Neural progenitor cell (in vitro differentiated cells): ENCODE measurements around the gene ZNF813. TPM values are rescaled to one million over a fixed set of nuclear protein-coding genes. Genes with fewer than 3 reads are reported as not detected.

Experiments used
- DNase-seq: peaks from one replicate; pipeline ENCODE4 v3.0.0-alpha.2; 2016; ENCODE audit warnings: low spot score
- H2AFZ ChIP-seq: fragments of 200-600 bp; sonication (generic); replicated peaks from 2 replicates; pipeline ENCODE4 v1.6.1; 2016; ENCODE audit warnings: antibody characterized with exemption
- H3F3A ChIP-seq: fragments of 200-600 bp; sonication (generic); 2 replicates; pipeline ENCODE4 v1.6.1; 2016; ENCODE audit warnings: antibody characterized with exemption, low read depth
- H3K27ac ChIP-seq: fragments of 200-600 bp; sonication (generic); 2 replicates; pipeline ENCODE4 v1.5.1; 2016; ENCODE audit warnings: mild to moderate bottlenecking
- H3K27me3 ChIP-seq: fragments of 200-600 bp; sonication (generic); 2 replicates; pipeline ENCODE4 v1.6.1; 2016; ENCODE audit warnings: mild to moderate bottlenecking, moderate library complexity
- H3K36me3 ChIP-seq: fragments of 200-600 bp; sonication (generic); 2 replicates; pipeline ENCODE4 v1.5.1; 2016
- H3K4me1 ChIP-seq: fragments of 200-600 bp; sonication (generic); 2 replicates; pipeline ENCODE4 v1.6.1; 2016; ENCODE audit warnings: mixed run types
- H3K4me2 ChIP-seq: fragments of 200-600 bp; sonication (generic); 2 replicates; pipeline ENCODE4 v1.6.1; 2016
- H3K4me3 ChIP-seq: fragments of 200-600 bp; sonication (generic); 2 replicates; pipeline ENCODE4 v1.5.1; 2016
- H3K79me2 ChIP-seq: fragments of 200-600 bp; sonication (generic); 2 replicates; pipeline ENCODE4 v1.6.1; 2016; ENCODE audit warnings: low read depth
- H3K9ac ChIP-seq: fragments of 200-600 bp; sonication (generic); 2 replicates; pipeline ENCODE4 v1.6.1; 2016
- H3K9me3 ChIP-seq: fragments of 200-600 bp; sonication (generic); 2 replicates; pipeline ENCODE4 v1.5.1; 2016; ENCODE audit warnings: low read depth
- H4K20me1 ChIP-seq: fragments of 200-600 bp; sonication (generic); 2 replicates; pipeline ENCODE4 v1.6.1; 2016; ENCODE audit warnings: low read depth
- H3K27ac Mint-ChIP-seq: 3 replicates; pipeline ENCODE4 v1.8.0; 2021; ENCODE audit warnings: mixed read lengths
- H3K27me3 Mint-ChIP-seq: 2 replicates; pipeline ENCODE4 v1.8.0; 2022; ENCODE audit warnings: low read depth, mild to moderate bottlenecking, inconsistent platforms, moderate library complexity, mixed read lengths; ENCODE audit not compliant: insufficient read depth
- H3K36me3 Mint-ChIP-seq: 3 replicates; pipeline ENCODE4 v1.8.0; 2021; ENCODE audit warnings: mixed read lengths
- H3K4me1 Mint-ChIP-seq: 3 replicates; pipeline ENCODE4 v1.8.0; 2021; ENCODE audit warnings: mixed read lengths
- H3K4me3 Mint-ChIP-seq: 3 replicates; pipeline ENCODE4 v1.8.0; 2021; ENCODE audit warnings: mild to moderate bottlenecking, moderate library complexity, mixed read lengths
- H3K9me3 Mint-ChIP-seq: 3 replicates; pipeline ENCODE4 v1.8.0; 2020; ENCODE audit warnings: mixed read lengths
- CTCF ChIP-seq: fragments of 200-600 bp; sonication (generic); IDR thresholded peaks from 2 replicates; pipeline ENCODE4 v1.5.1; 2017; ENCODE audit warnings: antibody characterized with exemption, mild to moderate bottlenecking
- EZH2 ChIP-seq: fragments of 200-600 bp; sonication (generic); IDR thresholded peaks from 2 replicates; pipeline ENCODE4 v1.6.1; 2017; ENCODE audit warnings: antibody characterized with exemption, mild to moderate bottlenecking, moderate library complexity
- EZH2phosphoT487 ChIP-seq: fragments of 200-600 bp; sonication (generic); IDR thresholded peaks from 2 replicates; pipeline ENCODE4 v1.6.1; 2017; ENCODE audit warnings: antibody characterized with exemption
- total RNA-seq: library from RNA; depleted of rRNA; stranded (reverse); fragments of >200 nt; gene quantifications from 2 replicates; pipeline ENCODE4 v1.2.3, GENCODE V29; 2015; ENCODE audit warnings: low replicate concordance

The ZNF813 gene
- total RNA-seq, 1 donor from 2014 or later: 24.3 TPM

DNA sequence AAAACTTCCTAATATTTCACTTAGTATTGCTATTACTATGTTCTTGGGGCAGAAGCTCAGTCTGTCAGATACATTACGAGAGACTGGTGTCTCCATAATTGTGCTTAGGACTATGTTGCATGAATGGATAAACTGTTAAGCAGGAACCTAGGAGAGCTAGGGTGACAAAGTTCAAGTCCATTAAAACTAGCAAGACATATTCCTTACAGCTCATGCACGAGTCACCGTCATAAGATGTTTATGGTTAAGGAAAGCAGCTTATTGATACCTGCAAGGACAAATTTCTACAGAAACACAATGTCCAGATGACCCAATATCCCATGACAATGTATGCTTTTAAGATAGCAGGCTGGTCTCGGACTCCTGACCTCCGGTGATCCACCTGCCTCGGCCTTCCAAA, 5.7 kb upstream of the ZNF813 start:
- Histone ChIP-seq H3F3A (peaks cover 14% of the 10 kb centered on the region), H3K79me2 (no peaks in the 10 kb centered on the region), H3K4me3 (no peak overlapping the region), H3K9ac (no peak overlapping the region), H3K36me3 (no peaks in the 10 kb centered on the region), H3K4me1 (no peaks in the 10 kb centered on the region), H4K20me1 (no peaks in the 10 kb centered on the region), H3K4me2 (no peak overlapping the region), H3K27me3 (no peaks in the 10 kb centered on the region), H2AFZ (no peak overlapping the region), H3K27ac (no peak overlapping the region), H3K9me3 (peaks cover 5% of the 10 kb centered on the region)
- TF ChIP-seq CTCF (no peak), EZH2 (no peak), EZH2phosphoT487 (no peak)
- H3K27ac Mint-ChIP-seq: no peak overlapping the region
- H3K4me1 Mint-ChIP-seq: no peaks in the 10 kb centered on the region
- no peak for DNase-seq
- peaks cover 43% of the 10 kb centered on the region for H3K9me3 Mint-ChIP-seq
- no peak overlapping the region for H3K4me3 Mint-ChIP-seq
- peaks cover 22% of the 10 kb centered on the region for H3K36me3 Mint-ChIP-seq
- H3K27me3 Mint-ChIP-seq: peaks cover 4% of the 10 kb centered on the region

DNA sequence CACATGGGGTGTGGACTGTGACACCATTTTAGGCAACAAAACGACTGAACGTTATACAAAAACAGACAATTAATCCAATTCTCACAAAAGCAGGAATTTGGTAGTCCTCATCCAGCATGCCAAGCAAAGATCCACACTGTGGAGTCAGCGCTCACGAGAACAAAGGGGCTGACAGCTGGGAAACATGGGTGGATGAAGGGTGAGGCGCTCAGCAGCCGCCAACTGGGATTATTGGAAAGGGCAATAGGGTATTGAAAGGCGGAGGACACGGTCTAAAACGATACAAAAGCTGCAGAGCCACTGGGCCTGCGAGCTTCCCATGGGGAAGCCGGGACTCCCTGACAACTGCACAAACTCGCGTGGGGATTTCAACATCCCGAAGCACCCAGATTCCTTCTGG, 4.7 kb upstream of the ZNF813 start:
- H3K4me3 Mint-ChIP-seq: no peak overlapping the region
- Histone ChIP-seq H3K27me3 (no peaks in the 10 kb centered on the region), H3K4me1 (no peaks in the 10 kb centered on the region), H3K4me3 (peak overlapping the region; percentile 26), H3K9ac (no peak overlapping the region), H4K20me1 (no peaks in the 10 kb centered on the region), H3K36me3 (no peaks in the 10 kb centered on the region), H2AFZ (peak overlapping the region; percentile 50), H3F3A (peaks cover 14% of the 10 kb centered on the region), H3K9me3 (peaks cover 4% of the 10 kb centered on the region), H3K4me2 (peak overlapping the region; percentile 31), H3K79me2 (no peaks in the 10 kb centered on the region), H3K27ac (peak overlapping the region; percentile 13)
- H3K27ac Mint-ChIP-seq: no peak overlapping the region
- H3K36me3 Mint-ChIP-seq: peaks cover 16% of the 10 kb centered on the region
- peak; percentile 39 for DNase-seq
- peaks cover 4% of the 10 kb centered on the region for H3K27me3 Mint-ChIP-seq
- no peaks in the 10 kb centered on the region for H3K4me1 Mint-ChIP-seq
- no peak for TF ChIP-seq EZH2
- TF ChIP-seq CTCF: no peak
- TF ChIP-seq EZH2phosphoT487: no peak
- H3K9me3 Mint-ChIP-seq: peaks cover 35% of the 10 kb centered on the region

DNA sequence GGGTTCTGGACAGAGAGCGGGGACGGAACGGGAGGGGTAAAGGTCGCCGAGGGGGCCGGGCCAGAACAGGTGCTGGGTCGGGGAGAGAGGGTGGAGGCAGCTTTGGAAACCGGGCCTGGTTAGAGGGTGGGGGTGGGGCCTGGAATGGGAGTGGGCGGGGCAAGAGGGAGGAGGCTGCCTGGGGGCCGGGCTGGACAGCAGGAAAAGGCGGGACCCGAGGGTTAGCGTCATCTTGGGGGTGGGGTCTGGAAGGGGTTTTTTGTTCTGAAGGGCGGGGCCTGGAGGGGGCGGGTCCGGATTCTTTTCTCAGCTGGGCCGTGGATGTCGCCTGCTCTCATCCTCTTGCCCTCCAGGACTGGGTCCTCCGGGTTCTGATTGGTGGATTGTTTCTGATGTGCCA, 4.3 kb upstream of the ZNF813 start:
- peaks cover 4% of the 10 kb centered on the region for H3K27me3 Mint-ChIP-seq
- H3K36me3 Mint-ChIP-seq: peaks cover 12% of the 10 kb centered on the region

More for the DNA sequence above, 4.3 kb upstream of the ZNF813 start:
- H3K27ac ChIP-seq: peak overlapping the region; percentile 13
- H3K9ac ChIP-seq: no peak overlapping the region
- no peaks in the 10 kb centered on the region for H3K4me1 ChIP-seq
- peaks cover 16% of the 10 kb centered on the region for H3F3A ChIP-seq
- H4K20me1 ChIP-seq: no peaks in the 10 kb centered on the region
- Mint-ChIP-seq H3K4me1 (peaks cover 2% of the 10 kb centered on the region), H3K4me3 (no peak overlapping the region), H3K9me3 (peaks cover 31% of the 10 kb centered on the region), H3K27ac (no peak overlapping the region)
- TF ChIP-seq CTCF (no peak), EZH2 (no peak), EZH2phosphoT487 (no peak)
- DNase-seq: peak; percentile 82
- no peaks in the 10 kb centered on the region for H3K79me2 ChIP-seq
- H3K36me3 ChIP-seq: no peaks in the 10 kb centered on the region
- H2AFZ ChIP-seq: peak overlapping the region; percentile 50
- peak overlapping the region; percentile 31 for H3K4me2 ChIP-seq
- no peaks in the 10 kb centered on the region for H3K27me3 ChIP-seq
- H3K9me3 ChIP-seq: peaks cover under 1% of the 10 kb centered on the region
- peak overlapping the region; percentile 26 for H3K4me3 ChIP-seq
